Measurements from ENCODE around the gene FOXL3.
A peak's percentile ranks its signal among the peaks of the same experiment; 100 is the strongest.
"Not testable (repeated sequence)": the region's sequence is repeated elsewhere in the genome, so short reads cannot be mapped to it uniquely, and the experiment has no call there.

FOXL3 gene

DNA sequence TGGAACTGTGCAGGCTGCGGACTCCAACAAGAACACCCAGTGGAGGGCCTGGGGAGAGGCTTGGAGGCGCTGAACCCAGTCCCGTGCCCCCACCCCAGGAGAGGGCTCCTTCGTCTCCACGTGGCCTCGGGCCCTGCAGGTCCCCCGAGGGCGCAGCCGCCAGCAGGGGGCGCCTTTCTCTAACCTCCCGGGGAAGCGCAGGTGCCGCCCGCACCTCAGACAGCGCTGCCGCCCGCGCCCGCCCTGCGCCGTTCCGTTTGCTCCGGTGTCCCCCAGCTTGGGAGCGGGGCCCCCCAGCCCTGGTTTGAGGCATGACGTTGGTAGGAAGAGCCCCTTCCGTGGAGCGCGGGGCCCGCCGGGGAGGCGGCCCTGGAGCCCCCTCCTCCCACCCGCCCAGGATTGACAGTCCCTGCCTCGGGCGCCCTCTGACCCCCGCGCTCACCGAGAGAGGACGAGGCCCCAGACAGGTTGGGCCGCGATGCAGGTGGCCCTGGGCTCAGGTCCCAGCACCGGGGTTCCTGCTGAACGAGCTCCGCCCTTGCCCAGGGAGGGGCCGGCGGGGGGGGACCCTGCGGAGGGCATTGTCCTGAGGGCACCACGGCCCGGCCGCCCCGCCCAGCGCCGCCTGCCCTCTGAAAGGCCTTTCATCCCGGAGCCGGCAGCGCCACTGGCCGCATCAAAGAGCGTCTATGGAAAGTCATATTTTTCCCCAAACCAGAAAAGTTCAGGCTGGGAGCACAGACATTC lies 42.8 kb downstream of the FOXL3 start:
- peak; percentile 84 for DNase-seq (ENCODE audit: low spot score)
- in situ Hi-C loops (cut with MboI; ENCODE audit: low pct_unique_long_range_greater_than_20kb, low sequenced_read_pairs, unreplicated experiment): no loop called here
- TF ChIP-seq, protein P1, sequence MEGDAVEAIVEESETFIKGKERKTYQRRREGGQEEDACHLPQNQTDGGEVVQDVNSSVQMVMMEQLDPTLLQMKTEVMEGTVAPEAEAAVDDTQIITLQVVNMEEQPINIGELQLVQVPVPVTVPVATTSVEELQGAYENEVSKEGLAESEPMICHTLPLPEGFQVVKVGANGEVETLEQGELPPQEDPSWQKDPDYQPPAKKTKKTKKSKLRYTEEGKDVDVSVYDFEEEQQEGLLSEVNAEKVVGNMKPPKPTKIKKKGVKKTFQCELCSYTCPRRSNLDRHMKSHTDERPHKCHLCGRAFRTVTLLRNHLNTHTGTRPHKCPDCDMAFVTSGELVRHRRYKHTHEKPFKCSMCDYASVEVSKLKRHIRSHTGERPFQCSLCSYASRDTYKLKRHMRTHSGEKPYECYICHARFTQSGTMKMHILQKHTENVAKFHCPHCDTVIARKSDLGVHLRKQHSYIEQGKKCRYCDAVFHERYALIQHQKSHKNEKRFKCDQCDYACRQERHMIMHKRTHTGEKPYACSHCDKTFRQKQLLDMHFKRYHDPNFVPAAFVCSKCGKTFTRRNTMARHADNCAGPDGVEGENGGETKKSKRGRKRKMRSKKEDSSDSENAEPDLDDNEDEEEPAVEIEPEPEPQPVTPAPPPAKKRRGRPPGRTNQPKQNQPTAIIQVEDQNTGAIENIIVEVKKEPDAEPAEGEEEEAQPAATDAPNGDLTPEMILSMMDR (IDR thresholded peaks at IDR 0.05; ENCODE audit: extremely low read depth, insufficient read depth, missing control alignments): peak; percentile 58

DNA sequence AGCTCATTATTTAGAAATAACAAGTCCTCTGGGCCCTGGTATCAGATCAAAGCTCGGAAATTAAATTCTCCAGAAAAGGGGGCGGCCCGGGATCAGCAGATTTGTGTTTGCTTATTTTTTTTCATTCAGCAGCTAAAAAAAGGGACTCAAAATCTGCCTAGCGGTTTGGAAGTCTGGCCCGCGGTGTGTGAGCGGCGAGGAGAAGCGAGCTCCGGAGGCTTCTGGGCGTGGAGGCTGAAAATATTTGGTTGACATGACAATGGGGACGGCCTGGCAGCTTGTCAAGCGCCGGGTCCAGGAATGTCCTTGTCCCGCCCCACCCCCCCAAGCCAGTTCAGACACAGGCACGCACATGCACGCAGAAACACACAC lies 43.4 kb downstream of the FOXL3 start:
- in situ Hi-C loops (cut with MboI; ENCODE audit: low pct_unique_long_range_greater_than_20kb, low sequenced_read_pairs, unreplicated experiment): no loop called here
- DNase-seq (ENCODE audit: low spot score): no peak
- TF ChIP-seq, protein P1 (IDR thresholded peaks at IDR 0.05; ENCODE audit: extremely low read depth, insufficient read depth, missing control alignments): no peak

DNA sequence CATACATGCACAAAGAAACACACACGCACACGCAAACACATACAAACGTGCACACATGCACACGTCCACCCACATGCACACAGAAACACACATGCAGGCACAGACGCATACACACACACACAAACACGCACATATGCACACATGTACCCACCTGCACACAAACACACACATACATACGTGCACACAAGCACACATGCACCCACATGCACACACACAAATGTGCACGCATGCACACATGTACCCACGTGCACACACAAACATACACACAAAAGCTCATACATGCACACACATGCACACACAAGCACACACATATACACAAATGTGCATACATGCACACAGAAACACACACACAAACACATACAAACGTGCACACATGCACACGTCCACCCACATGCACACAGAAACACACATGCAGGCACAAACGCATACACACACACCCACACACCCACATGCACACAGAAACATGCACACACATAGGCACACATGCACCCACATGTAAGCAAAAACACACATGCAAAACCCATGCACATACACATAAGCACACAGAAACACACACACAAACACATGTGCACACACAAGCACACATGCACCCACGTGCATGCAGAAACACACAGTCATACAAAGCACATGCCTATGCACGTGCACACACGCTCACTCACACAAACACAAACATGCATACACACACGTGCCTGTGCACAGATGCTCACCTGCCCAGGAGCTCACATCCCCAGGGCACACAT lies 44.8 kb downstream of the FOXL3 start:
- no peak for DNase-seq (ENCODE audit: low spot score)
- in situ Hi-C loops (cut with MboI; ENCODE audit: low pct_unique_long_range_greater_than_20kb, low sequenced_read_pairs, unreplicated experiment): no loop called here
- TF ChIP-seq, protein P1 (IDR thresholded peaks at IDR 0.05; ENCODE audit: extremely low read depth, insufficient read depth, missing control alignments): no peak

DNA sequence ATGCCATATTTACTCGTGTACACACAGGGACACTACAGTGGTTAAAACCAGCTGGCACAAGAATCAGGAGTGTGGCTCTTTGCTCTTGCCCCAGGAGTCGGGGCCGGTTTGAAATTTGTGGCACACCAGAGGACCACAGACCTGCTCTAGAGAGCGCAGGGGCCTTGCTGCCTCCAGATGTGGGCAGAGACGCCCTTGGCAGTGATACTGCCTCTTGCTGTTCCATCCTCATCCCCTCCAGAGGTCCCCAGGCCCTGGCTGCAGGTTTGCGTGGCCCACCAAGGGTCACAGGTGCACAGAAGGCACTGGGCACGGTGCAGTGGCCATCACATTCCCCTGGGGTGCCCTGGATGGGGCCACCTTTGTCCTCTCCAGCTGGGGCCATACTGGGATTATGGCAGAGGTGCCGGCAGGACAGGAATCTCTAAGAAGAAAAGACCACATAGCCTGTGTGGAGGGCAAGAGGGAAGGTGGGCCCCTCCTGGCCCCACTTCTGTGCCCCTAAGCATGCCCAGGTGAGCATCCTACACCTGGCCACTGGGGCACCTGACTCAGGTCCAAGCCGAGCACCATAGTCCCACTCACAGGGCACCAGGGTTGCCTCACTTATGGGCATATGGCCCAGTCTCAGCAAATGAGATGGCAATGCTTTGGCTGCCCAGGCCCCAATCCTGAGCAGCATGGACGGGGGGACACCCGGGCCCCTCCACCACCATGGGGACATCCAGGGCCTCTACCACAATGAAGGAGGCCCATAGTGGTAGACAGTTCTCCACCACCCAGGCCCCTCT lies 45.6 kb downstream of the FOXL3 start:
- TF ChIP-seq, protein P1 (IDR thresholded peaks at IDR 0.05; ENCODE audit: extremely low read depth, insufficient read depth, missing control alignments): no peak
- no peak for DNase-seq (ENCODE audit: low spot score)
- in situ Hi-C loops (cut with MboI; ENCODE audit: low pct_unique_long_range_greater_than_20kb, low sequenced_read_pairs, unreplicated experiment): no loop called here

DNA sequence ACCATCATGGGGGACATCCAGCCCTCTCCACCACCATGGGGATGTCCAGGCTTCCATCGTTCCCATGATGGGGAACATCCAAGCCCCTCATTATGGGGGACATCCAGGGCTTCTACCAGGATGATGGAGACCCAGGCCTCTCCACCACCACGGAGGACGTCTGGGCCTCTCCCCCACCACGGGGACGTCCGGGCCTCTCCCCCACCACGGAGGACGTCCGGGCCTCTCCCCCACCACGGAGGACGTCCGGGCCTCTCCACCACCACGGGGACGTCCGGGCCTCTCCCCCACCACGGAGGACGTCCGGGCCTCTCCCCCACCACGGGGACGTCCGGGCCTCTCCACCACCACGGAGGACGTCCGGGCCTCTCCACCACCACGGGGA lies 46.2 kb downstream of the FOXL3 start:
- in situ Hi-C loops (cut with MboI; ENCODE audit: low pct_unique_long_range_greater_than_20kb, low sequenced_read_pairs, unreplicated experiment); DNase-seq (ENCODE audit: low spot score): not testable (repeated sequence)

DNA sequence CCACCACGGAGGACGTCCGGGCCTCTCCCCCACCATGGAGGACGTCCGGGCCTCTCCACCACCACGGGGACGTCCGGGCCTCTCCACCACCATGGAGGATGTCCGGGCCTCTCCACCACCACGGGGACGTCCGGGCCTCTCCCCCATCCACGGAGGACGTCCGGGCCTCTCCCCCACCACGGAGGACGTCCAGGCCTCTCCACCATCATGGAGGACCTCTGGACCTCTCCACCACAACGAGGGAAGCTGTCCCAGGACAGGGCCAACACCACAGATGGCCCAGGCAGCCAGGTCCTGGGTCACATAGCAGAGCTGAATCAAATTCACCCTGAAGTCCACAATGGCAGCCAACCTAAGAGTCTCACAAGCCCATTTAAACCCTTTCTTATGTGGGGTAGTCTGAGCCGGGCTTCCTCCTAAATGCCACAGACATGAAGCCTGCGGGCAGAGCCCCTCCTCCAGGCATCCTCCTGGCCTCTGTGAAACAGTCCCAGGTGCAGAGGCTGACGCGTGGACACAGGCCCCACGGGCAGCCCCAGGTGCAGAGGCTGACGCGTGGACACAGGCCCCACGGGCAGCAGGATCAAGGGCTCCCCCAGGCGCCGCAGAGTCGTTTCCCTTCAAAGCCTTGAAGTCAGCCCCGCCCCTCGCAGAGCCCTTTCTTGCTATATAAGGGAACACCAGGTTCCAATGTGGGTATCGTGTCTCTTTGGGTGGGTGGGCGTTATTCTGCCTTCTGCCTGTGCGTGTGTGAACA lies 47.0 kb downstream of the FOXL3 start:
- DNase-seq (ENCODE audit: low spot score): no peak
- TF ChIP-seq, protein P1 (IDR thresholded peaks at IDR 0.05; ENCODE audit: extremely low read depth, insufficient read depth, missing control alignments): no peak
- in situ Hi-C loops (cut with MboI; ENCODE audit: low pct_unique_long_range_greater_than_20kb, low sequenced_read_pairs, unreplicated experiment): no loop called here
